ENCODE measurements around the gene DCK. TPM values are rescaled to one million over a fixed set of nuclear protein-coding genes. Genes with fewer than 3 reads are reported as not detected.

The DCK gene
- polyA plus RNA-seq, 3 donors = 13.3 to 56.6 (median 47.3) TPM

- Mint-ChIP-seq H3K27me3 (ENCODE audit: low read depth in 3 of 3) (peaks cover 0 to 3% (median 0%) of the 10 kb centered on the region in 3 donors), H3K9me3 (peaks cover 0 to 5% (median 2%) of the 10 kb centered on the region in 7 donors), H3K27ac (no peak overlapping the region), H3K4me3 (no peak overlapping the region), H3K4me1 (peaks cover 4% of the 10 kb centered on the region), H3K36me3 (no peaks in the 10 kb centered on the region)
- Histone ChIP-seq H3K4me3 (replicated peaks in 1 of 3; ENCODE audit: low read depth in 2 of 3, low read length in 3 of 3) (no peak overlapping the region), H4K20me1 (ENCODE audit: insufficient read depth, low read length) (no peaks in the 10 kb centered on the region), H3K9me3 (replicated peaks in 1 of 2; ENCODE audit: control insufficient read depth in 1 of 2, insufficient read depth in 1 of 2, low read length in 2 of 2) (no peaks in the 10 kb centered on the region), H3K9ac (ENCODE audit: insufficient read depth, low read length, poor library complexity, severe bottlenecking) (no peak overlapping the region), H3K4me1 (ENCODE audit: control insufficient read depth in 1 of 2, insufficient read depth in 2 of 2, low read length in 2 of 2) (no peaks in the 10 kb centered on the region), H3K27ac (ENCODE audit: low read depth in 1 of 2, low read length in 2 of 2) (no peak overlapping the region), H3K36me3 (replicated peaks in 1 of 2; ENCODE audit: control insufficient read depth in 1 of 2, insufficient read depth in 2 of 2, low read length in 2 of 2) (no peaks in the 10 kb centered on the region), H2AFZ (ENCODE audit: insufficient read depth, low read depth, low read length, poor library complexity, severe bottlenecking) (no peak overlapping the region), H3K4me2 (replicated peaks; ENCODE audit: extremely low read depth, low read length, poor library complexity, severe bottlenecking) (no peak overlapping the region), H3K27me3 (ENCODE audit: control insufficient read depth in 2 of 2, insufficient read depth in 2 of 2, low read length in 2 of 2) (no peaks in the 10 kb centered on the region), H3K79me2 (ENCODE audit: insufficient read depth, low read length) (no peaks in the 10 kb centered on the region)
- no CpG with 5 or more reads among the region's 2 CpGs for WGBS (ENCODE audit: insufficient coverage)
- intact Hi-C loops (cut with micrococcal nuclease) = no loop called here
- no peak for TF ChIP-seq CTCF (IDR thresholded peaks at IDR 0.05)
- DNase-seq = no peak
These were observed 69.0 kb downstream of the DCK start for GRCh38 chr4:71062436-71062835.

- H3K4me2 ChIP-seq (replicated peaks; ENCODE audit: extremely low read depth, low read length, poor library complexity, severe bottlenecking) = no peak overlapping the region
- no peaks in the 10 kb centered on the region for H3K27me3 ChIP-seq (ENCODE audit: control insufficient read depth in 2 of 2, insufficient read depth in 2 of 2, low read length in 2 of 2)
- TF ChIP-seq CTCF (IDR thresholded peaks at IDR 0.05) = no peak
- H3K4me3 Mint-ChIP-seq = no peak overlapping the region
- no peaks in the 10 kb centered on the region for H3K4me1 ChIP-seq (ENCODE audit: control insufficient read depth in 1 of 2, insufficient read depth in 2 of 2, low read length in 2 of 2)
- H3K36me3 ChIP-seq (replicated peaks in 1 of 2; ENCODE audit: control insufficient read depth in 1 of 2, insufficient read depth in 2 of 2, low read length in 2 of 2) = no peaks in the 10 kb centered on the region
- no peaks in the 10 kb centered on the region for H4K20me1 ChIP-seq (ENCODE audit: insufficient read depth, low read length)
- H3K27ac Mint-ChIP-seq = no peak overlapping the region
- DNase-seq = no peak
- H3K9ac ChIP-seq (ENCODE audit: insufficient read depth, low read length, poor library complexity, severe bottlenecking) = no peak overlapping the region
- no peak overlapping the region for H3K4me3 ChIP-seq (replicated peaks in 1 of 3; ENCODE audit: low read depth in 2 of 3, low read length in 3 of 3)
- H3K9me3 Mint-ChIP-seq = peaks cover 0 to 4% (median 2%) of the 10 kb centered on the region in 7 donors
- no peaks in the 10 kb centered on the region for H3K79me2 ChIP-seq (ENCODE audit: insufficient read depth, low read length)
- no peaks in the 10 kb centered on the region for H3K9me3 ChIP-seq (replicated peaks in 1 of 2; ENCODE audit: control insufficient read depth in 1 of 2, insufficient read depth in 1 of 2, low read length in 2 of 2)
- peaks cover 4% of the 10 kb centered on the region for H3K4me1 Mint-ChIP-seq
- H2AFZ ChIP-seq (ENCODE audit: insufficient read depth, low read depth, low read length, poor library complexity, severe bottlenecking) = no peak overlapping the region
- H3K27me3 Mint-ChIP-seq (ENCODE audit: low read depth in 3 of 3) = peaks cover 0 to 3% (median 0%) of the 10 kb centered on the region in 3 donors
- WGBS (ENCODE audit: insufficient coverage) = no CpG with 5 or more reads among the region's 1 CpG
- H3K36me3 Mint-ChIP-seq = no peaks in the 10 kb centered on the region
- H3K27ac ChIP-seq (ENCODE audit: low read depth in 1 of 2, low read length in 2 of 2) = no peak overlapping the region
- intact Hi-C loops (cut with micrococcal nuclease) = no loop called here
These were observed 70.3 kb downstream of the DCK start for GRCh38 chr4:71063711-71064110.
